ENCODE measurements around the gene ROBO1.

DNA sequence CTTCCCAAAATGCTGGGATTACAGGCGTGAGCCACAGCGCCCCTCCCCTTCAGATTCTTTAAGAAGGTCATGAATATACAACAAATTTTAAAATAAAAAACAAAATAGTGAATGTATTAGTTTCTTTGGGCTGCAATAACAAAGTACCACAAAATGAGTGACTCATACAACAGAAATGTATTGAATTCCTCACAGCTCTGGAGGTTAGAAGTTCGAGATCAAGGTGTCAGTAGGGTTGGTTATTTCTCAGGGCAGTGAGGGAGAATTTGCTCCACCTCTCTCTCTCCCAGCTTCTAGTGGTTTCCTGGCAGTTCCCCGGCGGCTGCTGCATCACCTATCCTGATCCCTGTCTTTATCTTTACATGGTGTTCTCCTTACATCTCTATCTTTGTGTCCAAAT lies 804.0 kb downstream of the ROBO1 start:
- no peak for TF ChIP-seq POLR2A (IDR thresholded peaks at IDR 0.05)
- TF ChIP-seq, protein P1, sequence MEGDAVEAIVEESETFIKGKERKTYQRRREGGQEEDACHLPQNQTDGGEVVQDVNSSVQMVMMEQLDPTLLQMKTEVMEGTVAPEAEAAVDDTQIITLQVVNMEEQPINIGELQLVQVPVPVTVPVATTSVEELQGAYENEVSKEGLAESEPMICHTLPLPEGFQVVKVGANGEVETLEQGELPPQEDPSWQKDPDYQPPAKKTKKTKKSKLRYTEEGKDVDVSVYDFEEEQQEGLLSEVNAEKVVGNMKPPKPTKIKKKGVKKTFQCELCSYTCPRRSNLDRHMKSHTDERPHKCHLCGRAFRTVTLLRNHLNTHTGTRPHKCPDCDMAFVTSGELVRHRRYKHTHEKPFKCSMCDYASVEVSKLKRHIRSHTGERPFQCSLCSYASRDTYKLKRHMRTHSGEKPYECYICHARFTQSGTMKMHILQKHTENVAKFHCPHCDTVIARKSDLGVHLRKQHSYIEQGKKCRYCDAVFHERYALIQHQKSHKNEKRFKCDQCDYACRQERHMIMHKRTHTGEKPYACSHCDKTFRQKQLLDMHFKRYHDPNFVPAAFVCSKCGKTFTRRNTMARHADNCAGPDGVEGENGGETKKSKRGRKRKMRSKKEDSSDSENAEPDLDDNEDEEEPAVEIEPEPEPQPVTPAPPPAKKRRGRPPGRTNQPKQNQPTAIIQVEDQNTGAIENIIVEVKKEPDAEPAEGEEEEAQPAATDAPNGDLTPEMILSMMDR (IDR thresholded peaks at IDR 0.05), result no peak
